ENCODE measurements around the gene SAMD10.
"Not testable (repeated sequence)": the region's sequence is repeated elsewhere in the genome, so short reads cannot be mapped to it uniquely, and the experiment has no call there.

SAMD10 gene

DNA sequence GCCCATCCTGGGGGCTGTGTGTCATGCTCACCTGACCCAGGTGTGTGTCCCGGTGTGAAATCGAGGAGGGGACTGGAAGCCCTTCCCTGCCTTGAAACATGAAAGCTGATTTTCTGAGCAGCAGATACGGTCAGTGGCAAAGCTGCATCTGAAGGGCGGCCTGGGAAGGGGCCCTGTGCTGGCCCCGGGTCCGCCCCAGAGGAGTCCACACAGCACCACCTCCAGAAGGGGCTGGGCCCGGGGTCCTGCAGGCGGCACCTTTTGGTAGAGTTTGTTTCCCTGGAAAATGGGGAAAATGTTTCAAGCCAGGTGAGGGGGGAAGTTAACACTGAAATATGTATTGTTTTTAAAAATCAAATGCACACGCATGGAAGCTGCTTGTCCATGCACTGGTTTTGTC, 44.0 kb downstream of the SAMD10 start:
- peaks cover 98% of the 10 kb centered on the region for H3K36me3 ChIP-seq
- no peak for TF ChIP-seq Cebpa-rat (IDR thresholded peaks at IDR 0.05)

DNA sequence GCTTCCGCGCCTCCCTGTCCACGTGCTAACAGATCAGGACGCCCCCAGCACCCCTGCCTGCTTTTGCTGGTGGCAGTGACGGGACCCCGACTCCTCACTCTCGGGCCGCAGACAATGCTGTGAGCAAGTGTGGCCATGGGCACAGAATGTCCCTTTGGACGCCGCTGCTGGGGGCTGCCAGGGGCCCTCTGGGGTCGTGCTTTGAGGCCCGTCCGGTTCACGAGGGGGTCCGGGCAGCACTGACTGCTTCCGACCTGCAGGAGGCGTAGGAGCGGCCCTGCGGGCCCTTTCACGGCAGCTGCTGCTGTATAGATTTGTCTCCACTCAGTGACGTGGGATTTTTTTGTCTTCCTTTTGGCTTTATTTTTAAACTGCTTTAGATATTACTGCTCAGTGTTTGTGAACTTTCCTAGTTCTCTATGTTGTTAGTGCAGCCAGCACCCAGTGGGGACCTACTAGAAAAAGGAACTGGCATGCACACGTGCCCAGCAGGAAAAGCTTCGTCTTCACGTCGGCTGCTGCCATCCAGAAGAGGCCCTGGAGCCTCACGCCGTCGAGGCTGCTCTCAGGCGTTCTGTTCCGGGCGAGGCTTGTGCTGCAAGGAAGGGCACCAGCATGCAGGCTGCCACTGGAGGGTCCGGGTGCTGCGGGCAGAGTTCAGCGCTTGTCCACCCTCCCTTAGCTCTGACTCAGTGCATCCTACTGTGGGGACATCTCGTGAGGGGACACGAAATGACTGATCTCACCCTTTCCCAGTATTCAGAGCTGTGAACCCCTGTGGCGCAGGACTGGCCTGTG, 45.0 kb downstream of the SAMD10 start:
- peaks cover 99% of the 10 kb centered on the region for H4K20me1 ChIP-seq
- no peaks in the 10 kb centered on the region for H3K9me3 ChIP-seq
- H3K36me3 ChIP-seq, result peaks cover 98% of the 10 kb centered on the region
- no peak overlapping the region for H3K4me3 ChIP-seq
- no peak for TF ChIP-seq Cebpa-rat (IDR thresholded peaks at IDR 0.05)
- H3K27me3 ChIP-seq, result no peaks in the 10 kb centered on the region
- H3K4me1 ChIP-seq, result peaks cover 52% of the 10 kb centered on the region
- H3K9ac ChIP-seq, result 0 out of 2 replicates have a peak overlapping the region, but pooled peaks have one; percentile 22
- no peak overlapping the region for H3K4me2 ChIP-seq
- H3K27ac ChIP-seq, result no peak overlapping the region

More for the DNA sequence above, 44.0 kb downstream of the SAMD10 start:
- Histone ChIP-seq H3K4me3 (no peak overlapping the region), H3K4me1 (peaks cover 50% of the 10 kb centered on the region), H3K9me3 (no peaks in the 10 kb centered on the region), H3K27ac (0 out of 2 replicates have a peak overlapping the region, but pooled peaks have one; percentile 30), H3K4me2 (peak overlapping the region; percentile 53), H3K9ac (no peak overlapping the region), H4K20me1 (peaks cover 99% of the 10 kb centered on the region), H3K27me3 (no peaks in the 10 kb centered on the region)

DNA sequence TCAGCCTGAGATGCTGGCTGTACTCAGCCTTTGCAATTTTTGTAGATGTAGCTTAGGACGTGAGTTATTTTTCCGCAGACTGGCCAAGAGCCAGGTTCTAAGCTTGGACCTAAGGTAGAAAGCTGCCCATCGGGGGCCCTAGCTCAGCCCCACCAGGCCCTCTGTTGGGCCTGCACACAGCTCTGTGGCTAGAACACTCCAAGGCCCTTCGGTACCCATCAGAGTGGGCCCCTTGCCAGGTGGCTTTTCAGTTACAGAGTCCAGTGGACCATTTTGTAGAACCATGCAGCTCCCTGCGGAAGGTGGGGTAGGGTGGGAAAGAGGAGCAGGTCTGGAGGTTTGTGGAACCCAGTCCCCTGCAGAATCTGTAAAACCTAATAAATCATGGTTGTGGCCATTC, 45.8 kb downstream of the SAMD10 start:
- Histone ChIP-seq H4K20me1 (peaks cover 99% of the 10 kb centered on the region), H3K9ac (no peak overlapping the region), H3K4me2 (no peak overlapping the region), H3K27me3 (no peaks in the 10 kb centered on the region), H3K9me3 (no peaks in the 10 kb centered on the region), H3K4me1 (peaks cover 55% of the 10 kb centered on the region), H3K27ac (no peak overlapping the region), H3K4me3 (no peak overlapping the region), H3K36me3 (peaks cover 98% of the 10 kb centered on the region)
- no peak for TF ChIP-seq Cebpa-rat (IDR thresholded peaks at IDR 0.05)

DNA sequence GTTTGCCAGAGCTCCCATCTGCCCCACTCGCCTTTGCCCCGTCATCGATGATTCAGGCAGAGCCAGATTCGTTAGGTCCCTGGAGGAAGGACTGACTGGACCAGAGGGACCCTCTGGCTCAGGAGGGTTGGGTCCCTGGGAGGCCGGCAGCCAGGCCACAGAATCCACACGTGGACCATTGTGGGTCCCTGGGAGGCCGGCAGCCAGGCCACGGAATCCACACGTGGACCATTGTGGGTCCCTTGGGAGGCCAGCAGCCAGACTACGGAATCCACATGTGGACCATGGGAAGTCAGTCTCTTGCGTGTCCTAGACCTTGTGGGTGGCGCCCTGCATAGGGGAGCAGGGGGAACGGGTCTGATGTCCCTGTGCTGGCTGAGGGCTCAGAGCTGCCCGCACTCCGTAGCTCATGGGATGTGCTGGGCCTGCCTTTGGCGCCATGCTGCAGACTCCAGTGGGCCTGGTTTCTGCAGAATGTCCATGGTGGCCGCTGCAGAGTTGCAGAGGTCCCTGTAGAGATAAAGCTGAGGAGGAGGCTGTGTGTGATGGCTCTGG, 46.8 kb downstream of the SAMD10 start:
- Histone ChIP-seq H3K36me3 (peaks cover 99% of the 10 kb centered on the region), H3K27me3 (no peaks in the 10 kb centered on the region), H3K9me3 (no peaks in the 10 kb centered on the region), H3K9ac (no peak overlapping the region), H4K20me1 (peaks cover 100% of the 10 kb centered on the region), H3K4me2 (no peak overlapping the region), H3K4me1 (peaks cover 57% of the 10 kb centered on the region), H3K27ac (0 out of 2 replicates have a peak overlapping the region, but pooled peaks have one; percentile 13), H3K4me3 (no peak overlapping the region)
- no peak for TF ChIP-seq Cebpa-rat (IDR thresholded peaks at IDR 0.05)

DNA sequence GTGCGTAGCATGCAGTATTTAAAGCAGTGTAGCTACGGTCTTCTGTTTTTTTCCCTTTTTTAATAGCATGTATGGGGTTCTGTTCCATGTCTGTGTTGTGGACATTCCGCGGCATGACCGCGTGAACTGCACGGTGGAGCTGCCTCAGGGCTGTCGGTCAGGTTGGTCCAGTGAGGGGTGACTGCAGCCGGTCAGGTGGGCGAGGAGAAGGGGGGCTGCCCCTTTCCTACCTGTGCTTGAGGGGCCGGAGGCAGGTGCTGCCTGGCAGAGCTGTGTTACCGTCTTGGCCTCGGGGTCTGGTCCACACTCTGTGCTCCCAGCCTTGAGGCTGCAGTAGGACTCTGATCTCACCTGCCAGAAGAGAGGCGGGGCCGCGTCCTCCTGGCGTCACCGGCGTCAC, 47.7 kb downstream of the SAMD10 start:
- H3K36me3 ChIP-seq, result peaks cover 97% of the 10 kb centered on the region
- no peak for TF ChIP-seq Cebpa-rat (IDR thresholded peaks at IDR 0.05)

DNA sequence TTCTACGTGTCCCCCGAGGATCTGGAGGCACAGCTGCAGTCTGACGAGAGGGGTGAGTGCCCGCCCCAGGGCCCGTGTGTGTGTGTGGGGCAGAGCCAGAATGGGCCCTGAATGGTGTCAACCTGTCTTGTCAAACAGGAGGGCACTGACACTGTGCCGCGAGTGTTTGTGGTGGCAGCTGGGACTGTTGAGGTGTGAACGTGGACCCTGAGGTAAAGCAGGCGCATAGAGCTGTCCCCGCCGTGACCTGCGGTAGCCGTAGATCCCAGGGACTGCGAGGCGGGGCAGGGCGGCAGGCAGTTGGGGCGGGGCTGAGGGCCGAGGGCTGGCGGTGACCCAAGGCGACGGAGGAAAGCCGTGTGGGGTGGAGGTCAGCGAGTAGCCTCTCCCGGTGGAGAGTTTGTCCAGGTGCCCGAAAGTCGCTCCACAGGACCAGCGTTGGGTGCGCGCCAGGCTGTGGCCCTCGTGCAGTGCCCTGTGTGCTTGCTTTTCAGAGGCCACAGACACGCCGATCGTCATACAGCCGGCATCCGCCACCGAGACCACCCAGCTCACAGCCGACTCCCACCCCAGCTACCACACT, 48.4 kb downstream of the SAMD10 start:
- H3K36me3 ChIP-seq, result peaks cover 97% of the 10 kb centered on the region

More for the DNA sequence above, 47.7 kb downstream of the SAMD10 start:
- no peak overlapping the region for H3K4me3 ChIP-seq
- peak overlapping the region; percentile 76; the same call in 1 of the 2 replicates for H3K27ac ChIP-seq
- peak overlapping the region; percentile 71; the same call in 1 of the 2 replicates for H3K4me2 ChIP-seq
- H3K27me3 ChIP-seq, result no peaks in the 10 kb centered on the region
- H3K4me1 ChIP-seq, result peaks cover 67% of the 10 kb centered on the region
- no peak overlapping the region for H3K9ac ChIP-seq
- H4K20me1 ChIP-seq, result peaks cover 100% of the 10 kb centered on the region
- H3K9me3 ChIP-seq, result no peaks in the 10 kb centered on the region

DNA sequence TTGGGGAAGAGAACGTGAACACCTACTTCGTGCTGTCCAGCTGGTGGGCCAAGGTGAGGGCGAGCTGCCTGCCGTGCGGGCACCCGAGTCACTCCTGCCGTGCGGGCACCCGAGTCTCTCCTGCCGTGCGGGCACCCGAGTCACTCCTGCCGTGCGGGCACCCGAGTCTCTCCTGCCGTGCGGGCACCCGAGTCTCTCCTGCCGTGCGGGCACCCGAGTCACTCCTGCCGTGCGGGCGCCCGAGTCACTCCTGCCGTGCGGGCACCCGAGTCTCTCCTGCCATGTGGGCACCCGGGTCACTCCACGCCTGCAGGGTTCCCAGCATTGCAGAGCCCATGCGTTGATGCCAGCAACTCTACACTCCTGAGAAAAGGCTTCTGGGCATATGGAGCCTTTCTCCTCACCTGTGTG, 50.0 kb downstream of the SAMD10 start:
- H3K9ac ChIP-seq, H3K27me3 ChIP-seq, H3K4me3 ChIP-seq, H3K9me3 ChIP-seq: not testable (repeated sequence)
- Histone ChIP-seq H3K36me3 (peaks cover 82% of the 10 kb centered on the region), H4K20me1 (peaks cover 100% of the 10 kb centered on the region), H3K27ac (peak overlapping the region; percentile 76; the same call in 1 of the 2 replicates), H3K4me2 (peak overlapping the region; percentile 71; the same call in 1 of the 2 replicates), H3K4me1 (peaks cover 68% of the 10 kb centered on the region)

More for the DNA sequence above, 48.4 kb downstream of the SAMD10 start:
- TF ChIP-seq Cebpa-rat (IDR thresholded peaks at IDR 0.05), result no peak
- Histone ChIP-seq H3K9me3 (no peaks in the 10 kb centered on the region), H3K27ac (peak overlapping the region; percentile 76), H4K20me1 (peaks cover 100% of the 10 kb centered on the region), H3K9ac (peak overlapping the region; percentile 49; the same call in 1 of the 2 replicates), H3K4me1 (peaks cover 67% of the 10 kb centered on the region), H3K27me3 (no peaks in the 10 kb centered on the region), H3K4me2 (peak overlapping the region; percentile 71), H3K4me3 (no peak overlapping the region)

DNA sequence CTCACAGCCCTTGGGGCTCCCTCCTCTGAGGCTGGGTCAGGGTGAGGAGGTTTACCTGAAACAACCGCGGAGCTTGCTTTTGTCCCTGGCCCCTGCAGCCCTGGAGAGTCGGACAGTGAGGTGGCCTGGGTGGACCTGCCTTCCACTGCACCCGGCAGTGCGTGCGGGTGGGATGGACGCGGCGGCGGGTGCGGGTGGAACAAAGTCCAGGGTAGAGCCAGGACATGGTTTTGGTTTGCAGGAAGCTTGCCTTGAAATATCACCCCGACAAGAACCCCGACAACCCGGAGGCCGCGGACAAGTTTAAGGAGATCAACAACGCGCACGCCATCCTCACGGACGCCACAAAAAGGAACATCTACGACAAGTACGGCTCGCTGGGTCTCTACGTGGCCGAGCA, 50.4 kb downstream of the SAMD10 start:
- H3K9ac ChIP-seq, result no peak overlapping the region
- no peak overlapping the region for H3K27ac ChIP-seq
- H3K4me1 ChIP-seq, result peaks cover 72% of the 10 kb centered on the region
- no peak for TF ChIP-seq Cebpa-rat (IDR thresholded peaks at IDR 0.05)
- H3K4me2 ChIP-seq, result no peak overlapping the region
- H3K9me3 ChIP-seq, result no peaks in the 10 kb centered on the region
- H3K4me3 ChIP-seq, result no peak overlapping the region
- H3K36me3 ChIP-seq, result peaks cover 78% of the 10 kb centered on the region
- H3K27me3 ChIP-seq, result no peaks in the 10 kb centered on the region
- H4K20me1 ChIP-seq, result peaks cover 100% of the 10 kb centered on the region

DNA sequence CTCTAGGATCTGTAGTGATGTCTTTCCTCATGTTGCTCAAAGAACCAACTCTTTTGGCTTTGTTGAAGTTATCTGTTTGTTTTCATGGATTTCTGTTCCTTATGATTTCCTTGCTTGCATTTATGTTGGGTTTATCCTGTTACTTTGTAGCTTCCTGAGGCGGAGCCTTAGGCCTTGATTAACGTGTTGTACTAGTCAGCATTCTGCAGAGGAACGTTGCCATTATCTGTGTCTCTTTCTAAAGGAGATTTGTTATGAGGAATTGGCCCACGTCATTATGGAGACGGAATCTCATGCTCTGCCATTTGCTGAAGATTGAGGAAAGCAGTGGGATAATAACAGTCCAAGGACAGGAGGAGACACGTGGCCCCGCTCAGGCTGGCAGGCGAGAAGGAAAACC, 53.1 kb downstream of the SAMD10 start:
- Histone ChIP-seq H3K9ac (no peak overlapping the region), H3K27ac (no peak overlapping the region), H3K4me1 (peaks cover 81% of the 10 kb centered on the region), H4K20me1 (peaks cover 100% of the 10 kb centered on the region), H3K9me3 (no peaks in the 10 kb centered on the region), H3K27me3 (no peaks in the 10 kb centered on the region), H3K4me2 (peak overlapping the region; percentile 75), H3K4me3 (no peak overlapping the region), H3K36me3 (peaks cover 63% of the 10 kb centered on the region)
- TF ChIP-seq Cebpa-rat (IDR thresholded peaks at IDR 0.05), result no peak

DNA sequence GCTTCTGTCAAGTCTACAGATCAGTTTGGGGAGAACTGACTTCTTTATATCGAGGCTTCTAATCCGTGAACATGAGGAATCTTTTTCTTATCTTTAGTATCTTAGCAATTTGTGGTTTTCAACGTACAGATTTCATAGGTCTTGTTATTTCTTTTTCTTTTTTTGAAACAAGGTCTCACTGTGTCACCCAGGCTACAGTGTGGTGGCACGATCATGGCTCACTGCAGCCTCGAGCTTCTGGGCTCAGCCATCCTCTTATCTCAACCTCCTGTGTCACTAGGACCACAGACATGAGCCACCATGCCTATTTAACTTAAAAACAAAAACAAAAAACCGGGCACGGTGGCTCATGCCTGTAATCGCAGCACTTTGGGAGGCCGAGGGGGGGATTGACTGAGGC, 55.2 kb downstream of the SAMD10 start:
- H3K27me3 ChIP-seq, result no peaks in the 10 kb centered on the region
- H3K4me3 ChIP-seq, result no peak overlapping the region
- H3K36me3 ChIP-seq, result peaks cover 62% of the 10 kb centered on the region
- H3K9ac ChIP-seq, result peak overlapping the region; percentile 39
- peaks cover 61% of the 10 kb centered on the region for H3K4me1 ChIP-seq
- peak overlapping the region; percentile 12 for H3K27ac ChIP-seq
- peaks cover 100% of the 10 kb centered on the region for H4K20me1 ChIP-seq
- no peaks in the 10 kb centered on the region for H3K9me3 ChIP-seq
- no peak for TF ChIP-seq Cebpa-rat (IDR thresholded peaks at IDR 0.05)
- H3K4me2 ChIP-seq, result peak overlapping the region; percentile 75
